HG03066 (cell line): ENCODE measurements around the gene NMRK1.

Experiments
- ATAC-seq: cut with Tn5 transposase; IDR thresholded peaks from one replicate; pipeline ENCODE4 v1.9.1; 2021; ENCODE audit warnings: low read depth; ENCODE audit not compliant: unreplicated experiment

Gene NMRK1

GRCh38 chr9:75063556-75064305, 24.2 kb downstream of the NMRK1 start:
- no peak for ATAC-seq

GRCh38 chr9:75061169-75061568, 26.8 kb downstream of the NMRK1 start:
- no peak for ATAC-seq

GRCh38 chr9:75054368-75055001, 33.5 kb downstream of the NMRK1 start:
- ATAC-seq: no peak

GRCh38 chr9:75053869-75054268, 34.1 kb downstream of the NMRK1 start:
- peak; percentile 97 for ATAC-seq

- no peak for ATAC-seq
Measured at GRCh38 chr9:75051285-75051684, 36.7 kb downstream of the NMRK1 start.

- ATAC-seq: no peak
Measured at GRCh38 chr9:75047506-75047905, 40.4 kb downstream of the NMRK1 start.

GRCh38 chr9:75046725-75047345, 41.1 kb downstream of the NMRK1 start:
- ATAC-seq: no peak

DNA sequence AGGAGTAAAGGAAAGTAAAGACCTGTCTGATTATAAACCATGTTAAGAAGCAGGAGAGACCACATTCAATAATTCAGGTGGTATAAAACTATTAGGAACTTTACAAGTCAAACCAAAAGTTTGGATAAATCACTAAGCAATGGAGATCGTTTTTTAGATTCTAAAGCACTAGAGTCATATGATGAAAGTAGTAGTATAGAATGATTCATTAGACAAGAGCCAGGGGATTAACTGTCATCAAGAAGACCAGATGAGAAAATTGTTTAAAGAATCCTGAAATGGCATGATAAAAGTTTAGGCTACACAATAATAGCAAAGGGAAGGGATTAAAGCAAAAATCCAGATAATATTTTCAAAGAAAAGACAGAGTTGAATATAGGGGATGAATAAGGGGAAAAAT, 46.9 kb downstream of the NMRK1 start:
- ATAC-seq: no peak

GRCh38 chr9:75039801-75040200, 48.2 kb downstream of the NMRK1 start:
- no peak for ATAC-seq

- ATAC-seq: no peak
Measured at GRCh38 chr9:75039009-75039408, 48.9 kb downstream of the NMRK1 start.

DNA sequence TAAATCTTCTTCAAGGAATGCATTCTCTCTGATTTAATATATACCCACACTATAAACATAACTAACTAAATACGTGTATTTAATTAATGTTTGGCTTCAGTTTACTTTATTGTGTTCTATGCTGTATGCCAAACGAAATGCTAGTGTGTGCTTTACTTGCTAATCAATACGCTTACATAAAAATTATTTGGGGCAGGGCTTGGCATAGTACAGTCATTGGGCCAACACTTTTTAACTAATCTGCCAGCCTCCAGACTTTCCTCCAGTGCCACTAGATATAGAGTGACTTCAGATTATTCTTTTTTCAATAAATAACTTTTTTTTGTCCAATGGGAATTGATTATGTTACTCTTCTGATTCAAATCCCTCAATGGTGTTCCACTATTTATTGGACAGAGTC, 51.2 kb downstream of the NMRK1 start:
- ATAC-seq: no peak

GRCh38 chr9:75033791-75034473, 54.0 kb downstream of the NMRK1 start:
- ATAC-seq: peak; percentile 67

GRCh38 chr9:75027187-75028107, 60.5 kb downstream of the NMRK1 start:
- ATAC-seq: peak; percentile 46

DNA sequence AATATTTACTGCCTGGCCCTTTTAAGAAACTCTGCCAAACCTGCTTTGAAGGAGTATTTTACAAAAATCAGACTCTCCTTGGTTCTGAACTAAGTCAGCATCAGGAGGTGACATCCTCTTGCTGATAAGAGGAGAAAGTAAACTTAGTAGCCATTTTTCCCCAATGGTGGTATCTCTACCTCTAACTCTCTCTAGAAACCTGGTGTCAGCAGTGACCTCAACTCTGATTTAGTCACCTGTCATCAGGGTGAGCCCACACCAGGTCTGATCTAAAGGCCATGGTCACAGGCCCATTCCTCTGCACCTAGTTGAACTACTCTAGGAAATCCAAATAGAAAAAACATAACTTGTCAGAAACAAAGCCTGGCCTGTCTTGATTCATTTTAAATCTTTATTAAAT, 64.1 kb downstream of the NMRK1 start:
- ATAC-seq: no peak

- ATAC-seq: no peak
Measured at GRCh38 chr9:75019654-75020053, 68.3 kb downstream of the NMRK1 start.

DNA sequence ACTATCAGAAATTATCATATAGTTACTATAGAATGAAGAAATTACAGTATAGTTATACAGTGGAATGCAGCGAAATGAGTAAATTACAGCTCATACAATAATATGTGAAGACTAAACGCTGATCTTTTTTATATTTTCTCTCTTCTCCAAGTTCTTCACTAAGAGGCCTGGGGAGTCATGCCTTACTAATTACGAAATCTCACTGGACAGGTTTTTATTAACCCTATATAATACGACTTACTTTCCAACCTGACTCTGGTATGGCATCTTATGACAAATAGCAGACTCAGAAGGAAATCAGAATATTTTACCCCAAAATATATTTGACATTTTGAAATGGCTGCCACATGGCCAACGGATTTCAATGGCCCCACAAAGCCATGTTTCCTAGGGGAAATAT, 68.9 kb downstream of the NMRK1 start:
- ATAC-seq: no peak

DNA sequence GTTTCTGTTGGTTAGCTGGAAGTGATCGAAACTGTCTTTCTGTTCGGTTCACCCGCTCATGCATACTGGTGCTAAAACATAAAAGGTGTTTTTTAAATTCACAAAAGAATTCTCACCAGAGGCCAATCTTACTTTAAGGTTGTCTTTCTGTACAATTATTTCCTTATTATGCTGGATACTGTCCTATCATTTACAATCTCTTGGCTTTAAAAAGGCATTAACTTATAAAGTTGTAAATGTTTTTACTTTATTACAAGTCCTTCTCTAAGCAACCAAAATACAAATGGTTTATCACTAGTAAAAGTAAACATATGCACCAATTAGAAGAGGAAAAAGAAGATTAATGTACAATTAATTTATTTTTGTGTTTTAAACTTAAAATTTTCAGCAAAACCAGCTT, 70.6 kb downstream of the NMRK1 start:
- ATAC-seq: no peak

DNA sequence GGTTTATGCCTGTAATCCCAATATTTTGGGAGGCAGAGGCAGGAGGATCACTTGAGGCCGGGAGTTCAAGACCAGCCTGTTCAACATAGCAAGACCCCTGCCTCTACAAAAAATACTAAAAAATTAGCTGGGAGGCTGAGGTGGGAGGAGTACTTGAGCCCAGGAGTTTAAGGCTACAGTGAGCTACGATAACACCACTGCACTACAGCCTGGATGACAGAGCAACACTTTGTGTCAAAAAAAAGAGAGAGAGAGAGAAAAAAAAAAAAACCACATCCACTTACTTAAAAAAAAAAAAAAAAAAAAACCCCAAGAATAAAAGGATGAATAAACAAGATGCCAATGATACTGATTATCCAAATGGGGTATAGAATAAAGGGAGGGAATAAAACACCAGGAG, 74.2 kb downstream of the NMRK1 start:
- ATAC-seq: no peak
